Activated CD4-positive, alpha-beta T cell treated with anti-CD3 and anti-CD28 coated beads, Interleukin-2, amount 50 U/mL, for 24 hours (primary cell): Measurements from ENCODE around the gene DLK2.
"Not testable (repeated sequence)": the region's sequence is repeated elsewhere in the genome, so short reads cannot be mapped to it uniquely, and the experiment has no call there.

Experiments
- DNase-seq, 2 donors: peaks; one replicate each; pipeline ENCODE4 v3.0.0-alpha.2; 2020; ENCODE audit warnings: low read depth in 1 of 2, low spot score in 1 of 2

The DLK2 gene

GRCh38 chr6:43428874-43429273 lies 26.5 kb downstream of the DLK2 start:
- no peak for DNase-seq

- DNase-seq = no peak
Measured at GRCh38 chr6:43428112-43428570, 27.2 kb downstream of the DLK2 start.

GRCh38 chr6:43427406-43428111 lies 27.8 kb downstream of the DLK2 start, which contains the start of gene ABCC10:
ABCC10 (plus strand) TSS chr6:43427541; CDS start chr6:43427979, 438 bp downstream.
- peak; percentile 82 to 92 for DNase-seq

- DNase-seq = no peak
Measured at GRCh38 chr6:43426928-43427405, 28.4 kb downstream of the DLK2 start.

- DNase-seq = not testable (repeated sequence)
Measured at GRCh38 chr6:43425083-43425482, 30.3 kb downstream of the DLK2 start.

GRCh38 chr6:43421831-43422230 lies 33.5 kb downstream of the DLK2 start:
- no peak for DNase-seq

- no peak for DNase-seq
Measured at GRCh38 chr6:43420012-43420709, 35.2 kb downstream of the DLK2 start.

- DNase-seq = no peak
Measured at GRCh38 chr6:43416935-43417334, 38.4 kb downstream of the DLK2 start.

GRCh38 chr6:43415275-43415674 lies 40.1 kb downstream of the DLK2 start:
- DNase-seq = not testable (repeated sequence)

- no peak for DNase-seq
Measured at GRCh38 chr6:43413002-43413401, 42.3 kb downstream of the DLK2 start.

- no peak for DNase-seq
Measured at GRCh38 chr6:43412541-43412940, 42.8 kb downstream of the DLK2 start.

- DNase-seq = not testable (repeated sequence)
Measured at GRCh38 chr6:43410776-43411175, 44.6 kb downstream of the DLK2 start.

GRCh38 chr6:43408259-43408658 lies 47.1 kb downstream of the DLK2 start:
- no peak for DNase-seq

GRCh38 chr6:43407296-43407695 lies 48.1 kb downstream of the DLK2 start:
- DNase-seq = no peak

GRCh38 chr6:43405354-43405753 lies 50.0 kb downstream of the DLK2 start:
- DNase-seq = no peak

GRCh38 chr6:43402820-43403219 lies 52.5 kb downstream of the DLK2 start:
- no peak for DNase-seq

GRCh38 chr6:43401730-43402129 lies 53.6 kb downstream of the DLK2 start:
- no peak for DNase-seq
